Breast epithelium (tissue), 4 donors: ENCODE results near the gene NRG3. TPM values are rescaled to one million over a fixed set of nuclear protein-coding genes. Genes with fewer than 3 reads are reported as not detected.

ENCODE experiments used
- DNase-seq, 2 donors: peaks; one replicate each; pipeline ENCODE4 v3.0.0-alpha.2; 2019; ENCODE audit warnings: low spot score in 2 of 2
- H3K27ac ChIP-seq, 2 donors: fragments of 200-600 bp; sonication (generic) in 1 of 2; one replicate each; pipeline ENCODE4 v1.5.1; 2016 to 2019; ENCODE audit warnings: mild to moderate bottlenecking in 1 of 2
- H3K27me3 ChIP-seq, 2 donors: fragments of 200-600 bp; sonication (generic) in 1 of 2; one replicate each; pipeline versions ENCODE4 v1.5.1 to v1.6.0; 2017 to 2019; ENCODE audit warnings: control low read depth in 1 of 2, mild to moderate bottlenecking in 1 of 2
- H3K36me3 ChIP-seq: fragments of 200-600 bp; one replicate; pipeline ENCODE4 v1.5.1; 2019
- H3K4me1 ChIP-seq, 2 donors: fragments of 200-600 bp; sonication (generic); one replicate each; pipeline ENCODE4 v1.5.1; 2016 to 2019; ENCODE audit warnings: control low read depth in 1 of 2
- H3K4me3 ChIP-seq, 3 donors: fragments of 200-600 bp; sonication (generic); 1 replicate in 2 of 3; 2 replicates in 1 of 3; pipeline ENCODE4 v1.5.1; 2016 to 2019; ENCODE audit warnings: mild to moderate bottlenecking in 3 of 3, moderate library complexity in 2 of 3
- H3K9me3 ChIP-seq, 2 donors: fragments of 200-600 bp; sonication (generic) in 1 of 2; one replicate each; pipeline ENCODE4 v1.5.1; 2016 to 2019; ENCODE audit warnings: control low read depth in 1 of 2
- CTCF ChIP-seq, 3 donors: fragments of 450-650 bp; IDR thresholded peaks; one replicate each; pipeline ENCODE4 v1.5.1; 2016 to 2017; ENCODE audit warnings: antibody characterized with exemption in 3 of 3, mild to moderate bottlenecking in 3 of 3, moderate library complexity in 3 of 3
- POLR2A ChIP-seq: fragments of 450-650 bp; IDR thresholded peaks from one replicate; pipeline ENCODE4 v1.6.1; 2016; ENCODE audit warnings: antibody characterized with exemption, mild to moderate bottlenecking, moderate library complexity
- POLR2AphosphoS5 ChIP-seq, 3 donors: sonication (generic); formaldehyde crosslinking; IDR thresholded peaks; one replicate each; pipeline ENCODE4 v1.6.1; 2017; ENCODE audit warnings: antibody characterized with exemption in 3 of 3
- intact Hi-C: fragments of 100-400 bp; cut with DNase I; formaldehyde crosslinking; loops from one replicate; pipeline ENCODE4 v1.15.1; 2023; ENCODE audit warnings: low total_unique reads
- total RNA-seq, 3 donors: library from RNA; depleted of rRNA; stranded (reverse); fragments of >200 nt; gene quantifications; one replicate each; pipeline ENCODE4 v1.1.0, GENCODE V29; 2016

Gene NRG3
- total RNA-seq, 3 donors from 2014 or later, result 0.16 to 0.88 (median 0.33) TPM

- no peak for DNase-seq
- Histone ChIP-seq H3K4me3 (no peak overlapping the region), H3K27ac (no peak overlapping the region), H3K27me3 (no peaks in the 10 kb centered on the region), H3K36me3 (no peaks in the 10 kb centered on the region), H3K4me1 (no peaks in the 10 kb centered on the region), H3K9me3 (no peaks in the 10 kb centered on the region)
- no peak for TF ChIP-seq POLR2A
- TF ChIP-seq CTCF (IDR thresholded peaks at IDR 0.05), result peak in 1 of 3 donors; percentile 21
- intact Hi-C loops, result no loop called here
Observed at GRCh38 chr10:82150123-82150900, 275.3 kb downstream of the NRG3 start.

- DNase-seq, result no peak
- no peak overlapping the region for H3K4me3 ChIP-seq
- TF ChIP-seq POLR2AphosphoS5 (IDR thresholded peaks at IDR 0.05) (no peak), POLR2A (no peak), CTCF (IDR thresholded peaks at IDR 0.05) (no peak)
Observed at GRCh38 chr10:82160307-82160706, 285.3 kb downstream of the NRG3 start.

GRCh38 chr10:82161264-82161663, 286.3 kb downstream of the NRG3 start:
- Histone ChIP-seq H3K27ac (no peak overlapping the region), H3K9me3 (no peaks in the 10 kb centered on the region), H3K4me1 (no peaks in the 10 kb centered on the region), H3K4me3 (no peak overlapping the region), H3K36me3 (peaks cover under 1% of the 10 kb centered on the region), H3K27me3 (no peaks in the 10 kb centered on the region)
- no peak for TF ChIP-seq POLR2A
- no peak for TF ChIP-seq POLR2AphosphoS5 (IDR thresholded peaks at IDR 0.05)
- no peak for TF ChIP-seq CTCF (IDR thresholded peaks at IDR 0.05)
- DNase-seq, result no peak
- intact Hi-C loops, result no loop called here

More at GRCh38 chr10:82160307-82160706, 285.3 kb downstream of the NRG3 start:
- Histone ChIP-seq H3K9me3 (no peaks in the 10 kb centered on the region), H3K36me3 (no peaks in the 10 kb centered on the region), H3K27me3 (no peaks in the 10 kb centered on the region), H3K27ac (no peak overlapping the region), H3K4me1 (no peaks in the 10 kb centered on the region)
- intact Hi-C loops, result no loop called here

- TF ChIP-seq POLR2A, result no peak
- TF ChIP-seq POLR2AphosphoS5 (IDR thresholded peaks at IDR 0.05), result no peak
- TF ChIP-seq CTCF (IDR thresholded peaks at IDR 0.05), result no peak
- DNase-seq, result no peak
- Histone ChIP-seq H3K4me3 (no peak overlapping the region), H3K27ac (no peak overlapping the region), H3K9me3 (no peaks in the 10 kb centered on the region), H3K4me1 (no peaks in the 10 kb centered on the region), H3K36me3 (peaks cover 5% of the 10 kb centered on the region), H3K27me3 (no peaks in the 10 kb centered on the region)
- intact Hi-C loops, result no loop called here
Observed at GRCh38 chr10:82162549-82163195, 287.7 kb downstream of the NRG3 start.

GRCh38 chr10:82171899-82172298, 296.9 kb downstream of the NRG3 start:
- no peaks in the 10 kb centered on the region for H3K4me1 ChIP-seq
- no peak overlapping the region for H3K4me3 ChIP-seq
- H3K36me3 ChIP-seq, result no peaks in the 10 kb centered on the region
- no peaks in the 10 kb centered on the region for H3K27me3 ChIP-seq
- H3K9me3 ChIP-seq, result no peaks in the 10 kb centered on the region
- intact Hi-C loops, result no loop called here
- no peak for DNase-seq
- H3K27ac ChIP-seq, result no peak overlapping the region
- TF ChIP-seq POLR2A, result no peak
- TF ChIP-seq CTCF (IDR thresholded peaks at IDR 0.05), result no peak
- TF ChIP-seq POLR2AphosphoS5 (IDR thresholded peaks at IDR 0.05), result no peak
